22Rv1 (cell line): ENCODE measurements around the gene KCNIP1.

Source experiments
- ZFX ChIP-seq: fragments of 450-650 bp; IDR thresholded peaks from 2 replicates; pipeline ENCODE4 v1.6.1; 2017; ENCODE audit warnings: antibody characterized with exemption, borderline replicate concordance
- TF ChIP-seq, protein P1 (sequence below): fragments of 450-650 bp; IDR thresholded peaks from 2 replicates; pipeline ENCODE4 v1.5.1; 2017; ENCODE audit warnings: mild to moderate bottlenecking

DNA sequence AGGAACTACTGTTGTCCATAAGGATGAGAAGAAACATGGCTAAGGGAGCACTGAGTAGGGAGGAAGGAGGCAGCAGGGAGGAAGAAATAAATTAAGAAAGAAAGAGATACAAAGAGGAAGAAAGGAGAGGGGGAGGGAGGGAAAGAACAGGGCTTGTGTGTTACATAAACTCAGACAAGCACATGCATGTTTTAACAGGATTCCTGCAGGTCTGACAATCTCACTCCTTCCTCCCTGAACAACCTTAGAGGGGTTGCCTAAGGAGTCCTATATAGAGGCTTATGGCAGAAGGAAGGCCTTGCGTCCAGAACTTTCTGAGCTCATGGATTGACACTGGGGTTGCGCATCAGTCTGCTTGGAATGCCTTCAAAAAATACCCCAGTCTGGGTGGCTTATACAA is 4.2 kb upstream of the KCNIP1 start:
- TF ChIP-seq, protein P1, sequence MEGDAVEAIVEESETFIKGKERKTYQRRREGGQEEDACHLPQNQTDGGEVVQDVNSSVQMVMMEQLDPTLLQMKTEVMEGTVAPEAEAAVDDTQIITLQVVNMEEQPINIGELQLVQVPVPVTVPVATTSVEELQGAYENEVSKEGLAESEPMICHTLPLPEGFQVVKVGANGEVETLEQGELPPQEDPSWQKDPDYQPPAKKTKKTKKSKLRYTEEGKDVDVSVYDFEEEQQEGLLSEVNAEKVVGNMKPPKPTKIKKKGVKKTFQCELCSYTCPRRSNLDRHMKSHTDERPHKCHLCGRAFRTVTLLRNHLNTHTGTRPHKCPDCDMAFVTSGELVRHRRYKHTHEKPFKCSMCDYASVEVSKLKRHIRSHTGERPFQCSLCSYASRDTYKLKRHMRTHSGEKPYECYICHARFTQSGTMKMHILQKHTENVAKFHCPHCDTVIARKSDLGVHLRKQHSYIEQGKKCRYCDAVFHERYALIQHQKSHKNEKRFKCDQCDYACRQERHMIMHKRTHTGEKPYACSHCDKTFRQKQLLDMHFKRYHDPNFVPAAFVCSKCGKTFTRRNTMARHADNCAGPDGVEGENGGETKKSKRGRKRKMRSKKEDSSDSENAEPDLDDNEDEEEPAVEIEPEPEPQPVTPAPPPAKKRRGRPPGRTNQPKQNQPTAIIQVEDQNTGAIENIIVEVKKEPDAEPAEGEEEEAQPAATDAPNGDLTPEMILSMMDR, result no peak
- no peak for TF ChIP-seq ZFX
